Smooth muscle cell of the brain vasculature (primary cell): ENCODE data around the gene CAPG.

Source experiments
- DNase-seq: peaks from one replicate; pipeline ENCODE4 v3.0.0-alpha.2; 2012; ENCODE audit warnings: low read depth, low spot score

Gene CAPG

GRCh38 chr2:85438201-85439024 is 28.2 kb upstream of the CAPG start:
- DNase-seq: no peak

DNA sequence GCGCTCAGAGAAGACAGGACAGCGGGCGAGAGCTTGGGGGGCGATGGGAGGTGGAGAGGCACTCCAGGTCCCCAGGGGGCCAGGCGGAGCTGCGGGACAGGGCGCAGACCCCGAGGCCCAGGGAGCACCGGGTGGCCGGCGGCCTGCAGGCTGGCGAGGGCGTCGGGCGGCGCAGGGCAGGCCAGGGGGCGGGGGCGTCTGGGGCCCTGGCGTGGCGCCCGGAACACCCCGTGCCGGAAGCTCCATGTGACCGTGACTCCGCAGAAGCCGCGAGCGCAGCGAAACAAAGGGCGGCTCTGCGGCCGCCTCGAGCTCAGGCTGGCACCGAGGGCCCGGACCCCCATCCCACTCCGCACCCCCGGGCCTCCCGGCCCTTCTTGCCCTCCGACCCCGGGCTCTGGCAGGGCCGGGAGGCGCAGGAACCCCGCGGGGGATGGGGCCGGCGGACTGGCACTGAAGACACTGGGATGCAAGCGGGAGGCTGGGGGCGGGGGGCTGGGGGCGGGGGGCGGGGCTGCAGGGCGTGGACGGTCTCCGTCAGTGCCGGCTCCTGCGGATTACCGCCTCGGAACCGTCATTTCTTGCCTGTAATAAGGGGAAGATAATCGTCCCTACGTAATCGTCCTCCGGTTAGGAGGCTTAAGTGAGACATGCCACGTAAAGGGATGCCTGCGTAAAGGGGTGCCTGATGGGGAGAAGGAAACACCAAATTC is 27.5 kb upstream of the CAPG start:
- no peak for DNase-seq

DNA sequence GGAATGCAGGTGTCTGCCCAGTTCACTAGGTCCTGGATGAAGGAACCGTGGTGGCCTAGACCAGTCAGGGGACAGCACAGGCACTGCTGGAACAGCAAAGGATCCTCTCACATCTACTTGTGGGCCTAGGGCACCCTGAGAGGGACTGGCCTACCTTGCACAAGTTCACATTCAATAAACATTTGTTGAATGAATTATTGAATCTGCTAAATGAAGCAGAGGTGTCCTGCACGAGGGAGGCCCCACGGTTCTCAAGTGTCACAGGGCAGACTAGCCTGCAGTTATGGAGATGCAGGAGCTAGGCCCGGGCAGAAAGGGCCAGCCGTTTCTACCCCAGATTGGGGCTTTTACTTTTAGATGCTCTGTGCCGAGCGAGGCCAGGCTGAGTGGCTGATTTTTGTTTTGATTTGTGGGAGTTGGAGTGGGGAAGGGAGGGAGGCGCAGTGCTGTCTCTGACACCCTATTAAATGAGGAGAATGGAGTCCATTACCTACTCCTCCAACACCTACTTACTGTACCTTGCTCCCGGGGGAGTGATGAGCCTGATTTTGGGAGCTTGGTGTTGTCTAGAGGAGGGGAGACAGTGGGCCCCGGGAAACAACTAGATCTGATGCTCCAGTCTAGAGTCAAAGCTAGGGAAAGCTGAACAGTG is 26.8 kb upstream of the CAPG start:
- no peak for DNase-seq

DNA sequence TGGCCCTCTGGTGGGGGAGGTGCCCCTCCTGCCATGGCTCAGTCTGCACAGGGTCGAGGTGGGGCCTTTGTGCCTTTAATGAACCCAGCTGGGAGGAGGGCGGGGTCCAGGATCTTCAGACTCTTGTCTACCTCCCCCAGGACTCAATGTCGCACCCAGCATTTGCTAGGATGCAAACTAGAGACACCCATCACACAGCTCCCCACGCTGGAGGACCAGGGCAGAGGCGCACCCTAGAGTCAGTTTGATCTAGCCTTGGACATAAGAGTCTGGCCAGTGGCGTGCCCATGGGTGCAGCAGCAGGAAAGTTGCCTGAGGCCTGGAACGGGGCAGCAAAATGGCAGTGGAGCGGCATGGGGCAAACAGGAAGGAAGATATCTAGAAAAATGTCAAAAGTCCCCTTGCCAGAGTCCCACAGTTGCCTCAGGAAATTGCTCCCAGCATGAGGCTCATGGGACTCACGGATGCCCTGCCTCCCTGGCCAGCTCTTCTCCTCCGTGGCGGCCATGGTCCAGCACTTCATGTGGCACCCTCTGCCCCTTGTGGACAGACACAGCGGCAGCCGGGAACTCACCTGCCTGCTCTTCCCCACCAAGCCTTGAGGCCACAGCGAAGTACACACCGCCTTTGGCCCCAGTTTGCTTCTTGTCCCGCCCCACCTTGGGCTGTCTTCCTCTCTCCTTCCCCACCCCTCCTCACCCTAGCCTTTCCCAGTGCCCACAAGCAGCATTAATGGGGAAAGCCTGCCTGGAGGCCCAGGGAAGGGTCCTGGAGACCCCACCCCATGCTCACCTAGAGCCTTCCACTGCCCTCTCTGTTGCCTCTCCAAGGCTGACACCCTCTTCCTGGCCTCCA is 26.0 kb upstream of the CAPG start:
- DNase-seq: no peak

- no peak for DNase-seq
These were observed 25.2 kb upstream of the CAPG start for GRCh38 chr2:85435220-85435958.

DNA sequence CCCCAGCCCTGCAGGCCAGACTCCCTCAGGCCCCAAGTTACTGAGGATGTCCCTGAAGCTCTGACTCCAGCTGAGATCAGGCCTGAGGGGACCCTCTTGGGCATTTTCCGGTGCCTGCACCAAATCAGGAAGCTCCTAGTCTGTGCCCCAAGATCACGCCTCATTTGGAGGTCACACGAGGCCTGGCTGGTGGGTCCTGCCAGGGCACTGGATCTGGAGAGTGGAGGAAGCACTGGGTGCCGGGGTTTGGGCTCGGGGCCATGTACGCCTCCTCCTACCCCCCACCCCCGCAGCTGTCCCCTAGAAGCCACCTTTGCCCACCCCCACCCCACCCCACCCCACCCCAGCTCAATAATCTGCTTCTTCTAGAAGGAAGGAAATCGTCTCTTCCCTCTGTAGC is 24.5 kb upstream of the CAPG start:
- DNase-seq: no peak

GRCh38 chr2:85433511-85434089 is 23.4 kb upstream of the CAPG start:
- DNase-seq: peak; percentile 93

- no peak for DNase-seq
These were observed 21.5 kb upstream of the CAPG start for GRCh38 chr2:85431570-85432205.

DNA sequence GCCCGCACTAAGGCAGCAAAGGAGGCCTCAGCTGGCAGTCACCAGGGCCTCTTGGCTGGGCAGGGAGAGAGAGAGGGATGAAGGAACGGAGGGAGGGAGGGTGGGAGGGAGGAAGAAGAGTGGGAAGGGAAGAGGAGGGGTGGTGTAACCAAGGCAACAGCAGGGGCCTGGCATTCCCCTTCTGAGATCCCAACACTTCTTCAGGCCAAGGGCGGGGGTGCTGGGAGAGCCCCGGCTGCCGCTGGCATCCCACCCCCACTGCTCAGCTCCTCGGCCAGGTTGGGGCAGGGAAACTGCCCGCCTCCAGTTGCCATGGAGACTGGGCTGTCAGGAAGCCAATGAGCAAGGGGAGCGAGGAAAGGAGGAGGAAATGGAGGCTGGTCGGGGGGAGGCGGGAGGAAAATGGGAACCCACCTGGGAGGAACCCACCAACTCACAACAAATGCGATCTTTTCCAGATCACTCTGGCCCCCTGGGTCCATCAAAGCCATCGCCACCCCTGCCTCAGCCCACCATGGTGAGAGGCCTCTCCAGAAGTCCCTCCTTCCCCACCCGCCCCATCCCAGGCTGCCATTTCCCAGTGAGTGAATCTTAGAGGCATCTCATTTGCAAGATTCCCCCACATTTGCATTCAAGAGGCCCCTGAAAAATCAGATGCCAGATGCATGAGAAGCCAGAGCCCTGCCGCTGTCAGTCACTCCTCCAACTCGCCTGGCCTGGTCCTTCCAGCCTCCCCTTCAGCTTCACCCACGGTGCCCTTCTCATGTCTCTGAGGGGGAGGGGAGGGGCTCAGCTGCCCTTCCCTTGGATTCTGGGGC is 20.8 kb upstream of the CAPG start:
- DNase-seq: no peak

GRCh38 chr2:85429924-85430289 is 19.7 kb upstream of the CAPG start:
- DNase-seq: no peak

DNA sequence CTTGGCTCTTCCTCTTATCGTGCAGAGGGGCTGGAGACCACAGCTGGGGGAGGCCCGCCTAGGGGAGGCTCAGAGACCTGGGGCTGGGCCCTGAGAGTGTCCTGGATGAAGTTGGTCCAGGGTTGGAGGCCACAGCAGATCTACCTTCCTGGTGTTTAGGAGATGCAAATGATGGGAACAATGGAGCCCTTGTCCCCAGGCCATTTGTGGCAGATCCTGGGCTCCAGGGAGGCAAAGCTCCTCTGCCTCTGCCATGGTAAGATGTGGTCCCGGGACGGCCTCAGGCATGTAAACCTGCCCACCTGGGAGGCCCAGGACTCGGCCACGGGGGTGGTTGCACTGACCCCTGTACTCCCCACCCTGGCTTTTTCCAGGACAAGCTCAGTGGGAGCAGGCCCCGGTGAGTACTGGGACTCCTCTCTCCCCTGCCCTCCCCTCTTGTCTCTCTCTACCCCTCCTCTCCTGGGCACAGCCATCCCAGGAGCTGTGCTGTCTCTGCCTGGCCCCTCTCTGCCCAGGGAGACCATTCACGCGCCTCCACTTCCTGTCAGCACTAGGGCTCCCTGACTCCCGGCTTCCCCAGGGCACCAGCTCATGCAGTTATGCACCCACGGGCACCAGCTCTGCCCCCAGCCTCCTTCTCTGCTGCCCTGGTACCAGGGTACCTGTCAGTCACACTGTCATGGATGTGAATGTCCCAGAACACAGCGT is 19.2 kb upstream of the CAPG start:
- DNase-seq: no peak

GRCh38 chr2:85428343-85428881 is 18.2 kb upstream of the CAPG start:
- DNase-seq: no peak

- DNase-seq: no peak
These were observed 17.2 kb upstream of the CAPG start for GRCh38 chr2:85427300-85427835.

GRCh38 chr2:85425588-85425987 is 15.4 kb upstream of the CAPG start:
- DNase-seq: no peak

- no peak for DNase-seq
These were observed 13.4 kb upstream of the CAPG start for GRCh38 chr2:85423525-85423924.

DNA sequence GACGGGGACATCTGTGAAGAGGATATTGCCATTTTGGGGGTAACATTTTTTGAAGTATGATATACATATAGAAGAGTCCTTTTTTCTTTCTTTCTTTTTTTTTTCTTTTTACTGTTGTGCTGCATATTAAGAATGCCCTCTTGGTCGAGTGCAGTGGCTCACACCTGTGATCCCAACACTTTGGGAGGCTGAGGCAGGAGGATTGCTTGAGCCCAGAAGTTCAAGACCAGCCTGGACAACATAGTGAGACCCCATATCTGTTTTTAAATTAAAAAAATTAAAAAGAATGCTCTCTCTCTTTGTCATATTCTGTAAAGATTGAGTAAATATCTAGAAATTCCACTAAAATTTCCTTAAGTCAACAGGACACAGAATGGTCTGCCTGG is 11.9 kb upstream of the CAPG start:
- DNase-seq: no peak

DNA sequence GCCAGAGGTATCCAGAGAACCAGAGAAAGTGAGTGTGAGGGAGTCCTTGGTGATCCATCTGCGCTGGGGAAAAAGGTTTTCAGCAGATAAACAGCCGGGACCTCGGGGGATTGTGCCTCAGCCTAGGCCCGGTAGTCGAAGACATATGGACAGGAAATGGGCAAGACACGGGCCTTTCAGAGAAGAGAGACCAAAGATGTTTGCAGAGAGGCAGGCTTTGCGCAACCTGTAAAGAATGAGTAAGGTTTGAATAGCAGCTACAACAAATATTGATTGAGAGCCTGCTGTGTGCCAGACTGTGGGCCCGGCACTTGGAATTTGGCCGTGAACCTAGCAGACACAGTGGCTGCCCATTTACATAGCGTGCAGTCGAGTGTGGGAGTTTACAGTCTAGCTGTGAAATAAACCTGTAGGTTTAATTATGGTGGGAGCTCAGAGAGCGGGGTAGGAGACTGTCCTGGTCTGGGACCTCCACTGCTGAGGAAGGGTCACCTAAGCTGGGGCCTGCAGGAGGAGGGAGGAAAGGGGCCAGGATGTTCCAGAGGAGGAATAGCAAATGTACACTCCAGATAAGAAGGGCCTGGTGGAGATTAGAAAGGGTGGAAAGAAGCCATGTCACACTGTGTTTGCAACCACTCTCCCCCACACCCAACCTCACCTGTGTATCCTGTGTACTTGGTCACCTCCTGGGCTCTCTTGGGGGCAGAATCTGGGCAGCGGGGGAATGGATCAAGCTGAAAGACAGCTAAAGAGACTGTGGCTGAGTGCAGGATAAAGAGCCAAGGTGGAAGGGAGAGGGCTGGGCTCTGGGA is 11.3 kb upstream of the CAPG start:
- no peak for DNase-seq
